HEK293 (cell line): ENCODE measurements around the gene CAMP.

Source experiments
- HIC1 ChIP-seq: fragments of 450-650 bp; formaldehyde crosslinking; IDR thresholded peaks from 2 replicates; pipeline ENCODE4 v1.5.1; 2016; ENCODE audit warnings: missing biosample characterization, missing genetic modification characterization
- IKZF3 ChIP-seq: fragments of 450-650 bp; IDR thresholded peaks from 2 replicates; pipeline ENCODE4 v1.5.0; 2018; ENCODE audit warnings: missing biosample characterization, mild to moderate bottlenecking, missing genetic modification characterization, moderate library complexity
- KLF16 ChIP-seq: fragments of 450-650 bp; formaldehyde crosslinking; IDR thresholded peaks from 2 replicates; pipeline ENCODE4 v1.5.1; 2017; ENCODE audit warnings: missing biosample characterization, missing genetic modification characterization
- PRDM10 ChIP-seq: fragments of 450-650 bp; formaldehyde crosslinking; IDR thresholded peaks from 2 replicates; pipeline ENCODE4 v1.5.1; 2016; ENCODE audit warnings: missing biosample characterization, missing genetic modification characterization
- PRDM6 ChIP-seq: fragments of 450-650 bp; formaldehyde crosslinking; IDR thresholded peaks from 2 replicates; pipeline ENCODE4 v1.5.1; 2017; ENCODE audit warnings: missing biosample characterization, missing genetic modification characterization
- SETDB1 ChIP-seq: IDR thresholded peaks from one replicate; pipeline ENCODE4 v1.6.1; 2017; ENCODE audit warnings: mild to moderate bottlenecking, low read length, moderate library complexity, mixed read lengths; ENCODE audit not compliant: insufficient read length
- TRIM28 ChIP-seq: IDR thresholded peaks from 2 replicates; pipeline ENCODE4 v1.6.1; 2011; ENCODE audit warnings: low read length, control low read depth, borderline replicate concordance
- ZBTB1 ChIP-seq: fragments of 450-650 bp; formaldehyde crosslinking; IDR thresholded peaks from 2 replicates; pipeline ENCODE4 v1.5.1; 2016; ENCODE audit warnings: missing biosample characterization, missing genetic modification characterization
- ZIC2 ChIP-seq: fragments of 450-650 bp; formaldehyde crosslinking; IDR thresholded peaks from 2 replicates; pipeline ENCODE4 v1.5.1; 2016; ENCODE audit warnings: missing biosample characterization, missing genetic modification characterization
- ZNF146 ChIP-seq: fragments of 450-650 bp; formaldehyde crosslinking; IDR thresholded peaks from 2 replicates; pipeline ENCODE4 v1.5.1; 2016; ENCODE audit warnings: missing biosample characterization, missing genetic modification characterization
- ZNF169 ChIP-seq: fragments of 450-650 bp; formaldehyde crosslinking; IDR thresholded peaks from 2 replicates; pipeline ENCODE4 v1.5.1; 2016; ENCODE audit warnings: missing biosample characterization, missing genetic modification characterization
- ZNF175 ChIP-seq: fragments of 450-650 bp; formaldehyde crosslinking; IDR thresholded peaks from 2 replicates; pipeline ENCODE4 v1.5.1; 2016; ENCODE audit warnings: missing biosample characterization, missing genetic modification characterization
- ZNF23 ChIP-seq: fragments of 450-650 bp; formaldehyde crosslinking; IDR thresholded peaks from 2 replicates; pipeline ENCODE4 v1.5.1; 2016; ENCODE audit warnings: missing biosample characterization, missing genetic modification characterization, borderline replicate concordance
- ZNF280C ChIP-seq: fragments of 450-650 bp; formaldehyde crosslinking; IDR thresholded peaks from 2 replicates; pipeline ENCODE4 v1.5.1; 2016; ENCODE audit warnings: missing biosample characterization, missing genetic modification characterization
- ZNF302 ChIP-seq: fragments of 450-650 bp; formaldehyde crosslinking; IDR thresholded peaks from 2 replicates; pipeline ENCODE4 v1.5.1; 2016; ENCODE audit warnings: missing biosample characterization, missing genetic modification characterization, low read depth
- ZNF366 ChIP-seq: fragments of 450-650 bp; formaldehyde crosslinking; conservative IDR thresholded peaks from 2 replicates; pipeline ENCODE4 v1.5.1; 2016; ENCODE audit warnings: missing biosample characterization, missing genetic modification characterization
- ZNF501 ChIP-seq: fragments of 450-650 bp; formaldehyde crosslinking; IDR thresholded peaks from 2 replicates; pipeline ENCODE4 v1.5.1; 2016; ENCODE audit warnings: missing biosample characterization, missing genetic modification characterization
- ZNF558 ChIP-seq: fragments of 450-650 bp; formaldehyde crosslinking; IDR thresholded peaks from 2 replicates; pipeline ENCODE4 v1.5.1; 2016; ENCODE audit warnings: missing biosample characterization, missing genetic modification characterization
- ZNF624 ChIP-seq: fragments of 450-650 bp; formaldehyde crosslinking; IDR thresholded peaks from 2 replicates; pipeline ENCODE4 v1.5.1; 2017; ENCODE audit warnings: missing biosample characterization, missing genetic modification characterization
- ZNF660 ChIP-seq: fragments of 450-650 bp; IDR thresholded peaks from 2 replicates; pipeline ENCODE4 v1.5.1; 2018; ENCODE audit warnings: missing biosample characterization, mild to moderate bottlenecking, missing genetic modification characterization
- ZNF677 ChIP-seq: fragments of 450-650 bp; IDR thresholded peaks from 2 replicates; pipeline ENCODE4 v1.5.0; 2018; ENCODE audit warnings: missing biosample characterization, mild to moderate bottlenecking, missing genetic modification characterization, moderate library complexity
- ZNF704 ChIP-seq: fragments of 450-650 bp; formaldehyde crosslinking; IDR thresholded peaks from 2 replicates; pipeline ENCODE4 v1.5.1; 2016; ENCODE audit warnings: missing biosample characterization, missing genetic modification characterization
- ZNF776 ChIP-seq: fragments of 450-650 bp; formaldehyde crosslinking; IDR thresholded peaks from 2 replicates; pipeline ENCODE4 v1.5.0; 2017; ENCODE audit warnings: missing biosample characterization, missing genetic modification characterization, borderline replicate concordance
- ZNF830 ChIP-seq: fragments of 450-650 bp; IDR thresholded peaks from 2 replicates; pipeline ENCODE4 v1.5.0; 2018; ENCODE audit warnings: missing biosample characterization, missing genetic modification characterization, low read depth, mild to moderate bottlenecking, moderate library complexity
- ZNF837 ChIP-seq: fragments of 450-650 bp; formaldehyde crosslinking; IDR thresholded peaks from 2 replicates; pipeline ENCODE4 v1.5.1; 2016; ENCODE audit warnings: missing biosample characterization, missing genetic modification characterization
- ZSCAN16 ChIP-seq: fragments of 450-650 bp; formaldehyde crosslinking; IDR thresholded peaks from 2 replicates; pipeline ENCODE4 v1.5.1; 2016; ENCODE audit warnings: missing biosample characterization, missing genetic modification characterization

Gene CAMP

GRCh38 chr3:48232734-48233133 is 9.4 kb downstream of the CAMP start (continued):
- TF ChIP-seq ZNF558 (tag by site-specific recombination) (no peak; the same call in 1 of the 2 replicates), KLF16 (tag by site-specific recombination) (no peak), PRDM6 (tag by site-specific recombination) (no peak), ZNF280C (tag by site-specific recombination) (no peak), ZBTB1 (tag by site-specific recombination) (no peak), SETDB1 (no peak), ZNF169 (tag by site-specific recombination) (no peak), ZNF830 (tag by site-specific recombination) (no peak), ZNF624 (tag by site-specific recombination) (no peak), ZNF837 (no peak), ZNF366 (0 out of 2 replicates have a peak, but pooled peaks have one; percentile 19), ZIC2 (no peak), HIC1 (tag by site-specific recombination) (peak; percentile 85), PRDM10 (tag by site-specific recombination) (peak; percentile 20; the same call in 1 of the 2 replicates), IKZF3 (tag by site-specific recombination) (no peak), ZNF23 (tag by site-specific recombination) (no peak), TRIM28 (peak; percentile 81), ZSCAN16 (tag by site-specific recombination) (no peak), ZNF146 (tag by site-specific recombination) (no peak), ZNF660 (tag by site-specific recombination) (peak; percentile 22; the same call in 1 of the 2 replicates), ZNF776 (tag by site-specific recombination) (no peak), ZNF501 (no peak), ZNF704 (no peak), ZNF175 (no peak), ZNF677 (no peak), ZNF302 (tag by site-specific recombination) (no peak)
